ENCODE data around the gene PASK. TPM values are rescaled to one million over a fixed set of nuclear protein-coding genes. Genes with fewer than 3 reads are reported as not detected.

Gene PASK
- polyA plus RNA-seq, 1 experiment, result 2.0 TPM

GRCh38 chr2:241185961-241186360, 36.7 kb upstream of the PASK start:
- DNase-seq (ENCODE audit: low read depth, low spot score), result no peak
- ChIA-PET CTCF (interaction anchor here (0.6 kb wide), 1 partner anchor 76 kb away, joined by 3 read pairs; no protein-coding TSS in a partner anchor), POLR2A (no interaction called here)
- TF ChIP-seq CTCF (IDR thresholded peaks at IDR 0.05; ENCODE audit: low read depth, low read length), result no peak
- H3K9me3 ChIP-seq (ENCODE audit: control insufficient read depth, insufficient read depth, low read length), result no peaks in the 10 kb centered on the region; the same call in 1 of the 2 replicates
- no peak overlapping the region for H3K27ac ChIP-seq (ENCODE audit: low read depth, low read length)
- H3K27me3 ChIP-seq (ENCODE audit: control insufficient read depth, insufficient read depth, low read length), result peaks cover 8% of the 10 kb centered on the region
- H3K4me3 ChIP-seq (ENCODE audit: low read depth, low read length), result no peak overlapping the region

- ChIA-PET CTCF (no interaction called here), POLR2A (no interaction called here)
- no peak overlapping the region for H3K4me3 ChIP-seq (ENCODE audit: low read depth, low read length)
- DNase-seq (ENCODE audit: low read depth, low spot score), result no peak
- H3K27ac ChIP-seq (ENCODE audit: low read depth, low read length), result no peak overlapping the region
- TF ChIP-seq CTCF (IDR thresholded peaks at IDR 0.05; ENCODE audit: low read depth, low read length), result no peak
- H3K9me3 ChIP-seq (ENCODE audit: control insufficient read depth, insufficient read depth, low read length), result no peaks in the 10 kb centered on the region; the same call in 1 of the 2 replicates
- peaks cover 8% of the 10 kb centered on the region for H3K27me3 ChIP-seq (ENCODE audit: control insufficient read depth, insufficient read depth, low read length)
These were observed 35.6 kb upstream of the PASK start for GRCh38 chr2:241184901-241185300.

- TF ChIP-seq CTCF (IDR thresholded peaks at IDR 0.05; ENCODE audit: low read depth, low read length), result no peak
- CTCF ChIA-PET, result no interaction called here
- Histone ChIP-seq H3K27me3 (ENCODE audit: control insufficient read depth, insufficient read depth, low read length) (peaks cover 3% of the 10 kb centered on the region), H3K9me3 (ENCODE audit: control insufficient read depth, insufficient read depth, low read length) (no peaks in the 10 kb centered on the region), H3K27ac (ENCODE audit: low read depth, low read length) (no peak overlapping the region), H3K4me3 (ENCODE audit: low read depth, low read length) (no peak overlapping the region)
- DNase-seq (ENCODE audit: low read depth, low spot score), result no peak
- POLR2A ChIA-PET, result no interaction called here
These were observed 33.9 kb upstream of the PASK start for GRCh38 chr2:241183221-241183620.

GRCh38 chr2:241182531-241183133, 33.4 kb upstream of the PASK start:
- ChIA-PET CTCF (no interaction called here), POLR2A (no interaction called here)
- H3K27me3 ChIP-seq (ENCODE audit: control insufficient read depth, insufficient read depth, low read length), result no peaks in the 10 kb centered on the region
- TF ChIP-seq CTCF (IDR thresholded peaks at IDR 0.05; ENCODE audit: low read depth, low read length), result no peak
- H3K4me3 ChIP-seq (ENCODE audit: low read depth, low read length), result no peak overlapping the region
- no peak for DNase-seq (ENCODE audit: low read depth, low spot score)
- H3K9me3 ChIP-seq (ENCODE audit: control insufficient read depth, insufficient read depth, low read length), result no peaks in the 10 kb centered on the region; the same call in 1 of the 2 replicates
- H3K27ac ChIP-seq (ENCODE audit: low read depth, low read length), result no peak overlapping the region

GRCh38 chr2:241182126-241182525, 32.9 kb upstream of the PASK start:
- POLR2A ChIA-PET, result no interaction called here
- Histone ChIP-seq H3K27me3 (ENCODE audit: control insufficient read depth, insufficient read depth, low read length) (no peaks in the 10 kb centered on the region), H3K27ac (ENCODE audit: low read depth, low read length) (no peak overlapping the region), H3K4me3 (ENCODE audit: low read depth, low read length) (no peak overlapping the region), H3K9me3 (ENCODE audit: control insufficient read depth, insufficient read depth, low read length) (no peaks in the 10 kb centered on the region; the same call in 1 of the 2 replicates)
- DNase-seq (ENCODE audit: low read depth, low spot score), result no peak
- CTCF ChIA-PET, result no interaction called here
- TF ChIP-seq CTCF (IDR thresholded peaks at IDR 0.05; ENCODE audit: low read depth, low read length), result no peak
